Osteocyte (in vitro differentiated cells): ENCODE results near the gene NFIA. TPM values are rescaled to one million over a fixed set of nuclear protein-coding genes. Genes with fewer than 3 reads are reported as not detected.

Experiments used
- DNase-seq: peaks from one replicate; pipeline ENCODE4 v3.0.0; 2021; ENCODE audit warnings: mixed read lengths; ENCODE audit not compliant: unreplicated experiment; ENCODE audit errors: extremely low spot score
- H3K27ac Mint-ChIP-seq: one replicate; pipeline ENCODE4 v1.8.0; 2021; ENCODE audit warnings: mild to moderate bottlenecking, mixed read lengths; ENCODE audit not compliant: unreplicated experiment
- H3K27me3 Mint-ChIP-seq: one replicate; pipeline ENCODE4 v1.8.0; 2021; ENCODE audit warnings: mixed read lengths; ENCODE audit not compliant: unreplicated experiment
- H3K36me3 Mint-ChIP-seq: one replicate; pipeline ENCODE4 v1.8.0; 2021; ENCODE audit warnings: mixed read lengths; ENCODE audit not compliant: unreplicated experiment
- H3K4me1 Mint-ChIP-seq: one replicate; pipeline ENCODE4 v1.8.0; 2021; ENCODE audit warnings: mixed read lengths; ENCODE audit not compliant: unreplicated experiment
- H3K4me3 Mint-ChIP-seq: one replicate; pipeline ENCODE4 v1.8.0; 2021; ENCODE audit warnings: mild to moderate bottlenecking, moderate library complexity, mixed read lengths; ENCODE audit not compliant: unreplicated experiment
- H3K9me3 Mint-ChIP-seq: one replicate; pipeline ENCODE4 v1.8.0; 2021; ENCODE audit warnings: mixed read lengths; ENCODE audit not compliant: unreplicated experiment
- total RNA-seq: library from RNA; stranded (reverse); gene quantifications from 2 replicates; pipeline ENCODE4 v1.2.1, GENCODE V29; 2021
- TF ChIP-seq, protein P1 (sequence below): fragments of 200-600 bp; sonication (generic); IDR thresholded peaks from 2 replicates; pipeline ENCODE4 v1.5.0; 2021; ENCODE audit warnings: antibody characterized with exemption, mild to moderate bottlenecking, moderate library complexity

NFIA gene
- total RNA-seq, 1 donor from 2014 or later: 46.7 TPM

DNA sequence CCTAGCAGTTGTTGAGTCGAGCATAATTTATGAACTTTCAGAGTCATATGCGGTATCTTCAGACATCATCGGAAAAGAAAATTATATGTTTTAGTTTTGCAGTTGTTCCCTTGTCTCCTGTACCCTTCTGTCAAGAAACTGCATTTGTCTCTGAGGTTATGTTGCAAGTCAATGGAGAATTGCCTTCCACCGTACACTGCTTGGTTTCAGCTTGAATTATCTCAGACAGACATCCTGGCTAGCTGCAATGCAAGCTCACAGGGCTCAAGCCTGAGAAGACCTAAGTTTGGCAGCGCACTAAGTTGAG lies 156.0 kb downstream of the NFIA start:
- TF ChIP-seq, protein P1, sequence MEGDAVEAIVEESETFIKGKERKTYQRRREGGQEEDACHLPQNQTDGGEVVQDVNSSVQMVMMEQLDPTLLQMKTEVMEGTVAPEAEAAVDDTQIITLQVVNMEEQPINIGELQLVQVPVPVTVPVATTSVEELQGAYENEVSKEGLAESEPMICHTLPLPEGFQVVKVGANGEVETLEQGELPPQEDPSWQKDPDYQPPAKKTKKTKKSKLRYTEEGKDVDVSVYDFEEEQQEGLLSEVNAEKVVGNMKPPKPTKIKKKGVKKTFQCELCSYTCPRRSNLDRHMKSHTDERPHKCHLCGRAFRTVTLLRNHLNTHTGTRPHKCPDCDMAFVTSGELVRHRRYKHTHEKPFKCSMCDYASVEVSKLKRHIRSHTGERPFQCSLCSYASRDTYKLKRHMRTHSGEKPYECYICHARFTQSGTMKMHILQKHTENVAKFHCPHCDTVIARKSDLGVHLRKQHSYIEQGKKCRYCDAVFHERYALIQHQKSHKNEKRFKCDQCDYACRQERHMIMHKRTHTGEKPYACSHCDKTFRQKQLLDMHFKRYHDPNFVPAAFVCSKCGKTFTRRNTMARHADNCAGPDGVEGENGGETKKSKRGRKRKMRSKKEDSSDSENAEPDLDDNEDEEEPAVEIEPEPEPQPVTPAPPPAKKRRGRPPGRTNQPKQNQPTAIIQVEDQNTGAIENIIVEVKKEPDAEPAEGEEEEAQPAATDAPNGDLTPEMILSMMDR: no peak
- Mint-ChIP-seq H3K27me3 (no peaks in the 10 kb centered on the region), H3K4me3 (no peak overlapping the region), H3K4me1 (peaks cover 8% of the 10 kb centered on the region), H3K9me3 (no peaks in the 10 kb centered on the region), H3K27ac (no peak overlapping the region), H3K36me3 (peaks cover 3% of the 10 kb centered on the region)
- no peak for DNase-seq

DNA sequence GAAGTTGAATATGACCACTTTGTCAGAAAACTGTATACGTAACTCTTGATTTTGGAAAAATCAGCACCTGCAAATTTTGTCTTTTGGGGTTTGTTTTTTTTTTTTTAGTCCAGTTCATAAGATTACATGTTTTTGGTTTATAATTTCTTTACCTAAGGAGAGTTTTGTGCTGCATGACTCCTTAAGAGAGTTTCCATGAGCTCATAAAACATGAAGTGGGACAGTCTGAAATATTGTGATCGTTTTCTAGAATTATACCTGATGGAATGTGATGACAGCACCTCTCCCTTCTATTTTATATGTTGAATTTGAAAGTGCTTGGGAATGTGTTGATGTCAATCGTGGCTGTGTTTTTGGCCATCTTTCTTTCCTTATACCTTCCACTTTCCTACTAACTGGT lies 158.5 kb downstream of the NFIA start:
- H3K27ac Mint-ChIP-seq: no peak overlapping the region
- TF ChIP-seq, protein P1: no peak

DNA sequence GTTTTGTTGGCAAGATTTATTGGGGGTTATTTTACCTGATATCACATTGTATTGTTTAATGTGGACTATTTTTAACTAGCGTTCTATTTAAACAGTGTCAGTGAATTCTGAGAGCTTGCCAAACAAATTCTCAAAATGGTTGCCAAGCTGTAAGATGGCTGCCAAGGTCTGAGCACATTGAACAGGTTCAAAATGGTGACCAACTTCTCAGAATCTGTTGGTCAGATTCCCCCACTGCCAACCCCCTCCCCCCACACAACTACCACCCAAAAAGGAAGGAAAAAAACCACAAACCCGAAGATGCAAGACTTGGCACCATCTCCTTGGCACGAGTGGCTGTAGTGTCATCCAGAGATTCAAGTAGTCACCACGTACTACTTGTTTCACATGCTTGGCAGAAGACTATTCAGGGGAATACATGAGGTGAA lies 159.1 kb downstream of the NFIA start:
- H3K27ac Mint-ChIP-seq: no peak overlapping the region
- DNase-seq: no peak
- H3K36me3 Mint-ChIP-seq: no peaks in the 10 kb centered on the region
- H3K9me3 Mint-ChIP-seq: no peaks in the 10 kb centered on the region
- peaks cover 18% of the 10 kb centered on the region for H3K4me1 Mint-ChIP-seq
- TF ChIP-seq, protein P1: no peak
- H3K27me3 Mint-ChIP-seq: no peaks in the 10 kb centered on the region
- H3K4me3 Mint-ChIP-seq: no peak overlapping the region

More for the DNA sequence above, 158.5 kb downstream of the NFIA start:
- Mint-ChIP-seq H3K27me3 (no peaks in the 10 kb centered on the region), H3K4me3 (no peak overlapping the region), H3K9me3 (no peaks in the 10 kb centered on the region), H3K36me3 (no peaks in the 10 kb centered on the region), H3K4me1 (peaks cover 18% of the 10 kb centered on the region)
- DNase-seq: no peak

DNA sequence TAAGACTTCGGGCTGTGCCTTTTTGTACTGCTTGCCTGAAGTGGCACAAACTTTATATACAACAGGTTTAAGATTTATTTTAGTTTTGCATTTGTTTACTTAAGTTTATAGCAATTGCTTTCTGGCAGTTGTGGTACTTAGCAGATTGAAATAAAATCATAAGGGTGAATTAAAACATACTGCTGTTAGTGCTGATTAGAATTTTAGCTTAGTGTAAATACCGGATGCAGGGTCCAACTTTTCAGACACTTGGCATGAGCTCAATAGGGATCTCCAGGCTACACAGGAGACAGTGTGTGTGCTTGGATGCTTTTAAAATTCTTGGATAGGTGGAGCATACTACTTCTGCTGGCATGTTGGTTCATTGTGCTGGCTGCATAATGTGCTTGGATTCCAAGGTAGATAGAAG lies 159.6 kb downstream of the NFIA start:
- TF ChIP-seq, protein P1: no peak
- Mint-ChIP-seq H3K9me3 (no peaks in the 10 kb centered on the region), H3K36me3 (peaks cover 2% of the 10 kb centered on the region), H3K27ac (no peak overlapping the region), H3K4me3 (no peak overlapping the region), H3K4me1 (peaks cover 18% of the 10 kb centered on the region), H3K27me3 (no peaks in the 10 kb centered on the region)
- DNase-seq: no peak

DNA sequence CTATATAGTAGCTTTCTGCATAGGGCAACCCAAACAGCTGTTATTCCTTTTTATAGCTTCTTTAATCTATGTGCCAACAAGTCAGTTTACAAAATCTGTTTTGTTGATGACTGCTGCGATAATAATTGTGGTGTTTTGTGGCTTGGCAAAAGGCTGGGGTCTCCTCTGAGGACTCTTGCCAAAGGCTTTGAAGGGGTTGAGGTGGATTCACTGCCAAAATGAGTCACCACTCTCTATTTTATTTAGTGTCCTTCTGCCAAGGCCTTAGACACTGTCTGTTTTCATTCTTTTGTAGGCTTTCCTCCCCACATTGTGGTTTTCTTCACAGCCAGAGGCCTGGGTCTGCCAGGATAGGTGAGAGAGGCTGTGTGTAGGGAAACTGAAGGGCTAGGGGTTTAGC lies 161.8 kb downstream of the NFIA start:
- DNase-seq: no peak
- no peaks in the 10 kb centered on the region for H3K27me3 Mint-ChIP-seq
- H3K27ac Mint-ChIP-seq: no peak overlapping the region
- no peak overlapping the region for H3K4me3 Mint-ChIP-seq
- H3K9me3 Mint-ChIP-seq: no peaks in the 10 kb centered on the region
- H3K36me3 Mint-ChIP-seq: peaks cover 2% of the 10 kb centered on the region
- H3K4me1 Mint-ChIP-seq: peaks cover 21% of the 10 kb centered on the region
- TF ChIP-seq, protein P1: no peak
